Activated T-helper 17 cell treated with anti-CD3 and anti-CD28 coated beads, Interleukin-2, amount 50 U/mL, for 72 hours (primary cell): ENCODE data around the gene AEN. TPM values are rescaled to one million over a fixed set of nuclear protein-coding genes. Genes with fewer than 3 reads are reported as not detected.

ENCODE experiments used
- ATAC-seq: fragments of 150-1000 bp; cut with Tn5 transposase; replicated peaks from 2 replicates; pipeline ENCODE4 v1.10.0; 2021; ENCODE audit warnings: mild to moderate bottlenecking, moderate library complexity
- H3K27ac Mint-ChIP-seq: one replicate; pipeline ENCODE4 v1.8.0; 2022; ENCODE audit warnings: mixed read lengths
- H3K27me3 Mint-ChIP-seq: one replicate; pipeline ENCODE4 v1.8.0; 2022; ENCODE audit warnings: mixed read lengths
- H3K36me3 Mint-ChIP-seq: one replicate; pipeline ENCODE4 v1.8.0; 2022; ENCODE audit warnings: low read depth, mild to moderate bottlenecking, mixed read lengths
- H3K4me1 Mint-ChIP-seq: one replicate; pipeline ENCODE4 v1.8.0; 2022; ENCODE audit warnings: mixed read lengths
- H3K4me3 Mint-ChIP-seq: one replicate; pipeline ENCODE4 v1.8.0; 2022; ENCODE audit warnings: mild to moderate bottlenecking, mixed read lengths
- H3K9me3 Mint-ChIP-seq: one replicate; pipeline ENCODE4 v1.8.0; 2022; ENCODE audit warnings: mixed read lengths
- total RNA-seq, 2 donors: library from RNA; stranded (reverse); gene quantifications; one replicate each; pipeline ENCODE4 v1.2.3, GENCODE V29; 2022

Gene AEN
- total RNA-seq, 2 donors from 2014 or later = 43.6 to 53.8 TPM

DNA sequence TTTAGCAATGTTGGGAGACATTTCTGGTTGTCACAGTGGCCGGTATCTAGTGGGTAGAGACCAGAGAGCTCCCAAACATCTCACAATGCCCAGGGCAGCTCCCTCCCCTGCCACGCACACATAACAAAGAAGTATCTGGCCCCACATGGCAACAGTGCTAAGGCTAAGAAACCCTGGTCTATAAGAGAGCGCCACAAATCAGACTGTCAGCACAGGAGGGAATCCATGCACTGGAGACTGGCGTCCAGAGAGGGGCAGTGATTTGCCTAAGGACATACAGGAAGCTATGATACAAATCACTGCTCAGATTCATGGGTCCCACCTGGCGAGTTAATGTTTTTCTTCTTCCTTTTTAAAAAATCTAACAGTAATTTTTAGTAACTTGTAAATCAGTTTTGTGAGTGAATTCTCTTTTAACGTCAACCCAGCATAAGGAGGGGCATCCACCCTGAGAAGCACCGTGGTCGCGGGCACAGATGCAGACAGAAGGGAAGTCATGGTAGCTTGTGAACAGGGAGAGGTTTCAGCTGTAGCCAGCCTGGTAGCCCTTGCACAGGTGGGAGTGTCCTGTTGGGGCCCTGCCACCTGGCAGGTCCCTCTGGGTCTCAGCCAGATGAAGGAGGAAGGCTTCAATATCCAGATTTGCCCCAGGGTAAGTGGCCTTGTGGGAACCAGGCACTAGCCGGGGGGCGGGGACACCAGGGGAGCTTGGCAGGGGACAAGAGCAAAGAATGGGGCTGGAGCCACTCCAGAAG lies 26.4 kb downstream of the AEN start:
- Mint-ChIP-seq H3K27ac (peak overlapping the region; percentile 92), H3K4me1 (peaks cover 49% of the 10 kb centered on the region), H3K27me3 (no peaks in the 10 kb centered on the region), H3K36me3 (peaks cover 46% of the 10 kb centered on the region), H3K9me3 (no peaks in the 10 kb centered on the region), H3K4me3 (peak overlapping the region; percentile 80)
- ATAC-seq = no peak

- peak; percentile 62 for ATAC-seq
- Mint-ChIP-seq H3K27ac (peak overlapping the region; percentile 92), H3K36me3 (peaks cover 49% of the 10 kb centered on the region), H3K9me3 (no peaks in the 10 kb centered on the region), H3K4me3 (peak overlapping the region; percentile 80), H3K4me1 (peaks cover 56% of the 10 kb centered on the region), H3K27me3 (no peaks in the 10 kb centered on the region)
Measured at GRCh38 chr15:88648357-88649214, 27.4 kb downstream of the AEN start.

GRCh38 chr15:88649286-88649733 lies 28.2 kb downstream of the AEN start:
- Mint-ChIP-seq H3K27ac (peak overlapping the region; percentile 92), H3K36me3 (peaks cover 42% of the 10 kb centered on the region), H3K4me3 (peak overlapping the region; percentile 80), H3K9me3 (no peaks in the 10 kb centered on the region), H3K27me3 (no peaks in the 10 kb centered on the region), H3K4me1 (peaks cover 56% of the 10 kb centered on the region)
- ATAC-seq = peak; percentile 94

DNA sequence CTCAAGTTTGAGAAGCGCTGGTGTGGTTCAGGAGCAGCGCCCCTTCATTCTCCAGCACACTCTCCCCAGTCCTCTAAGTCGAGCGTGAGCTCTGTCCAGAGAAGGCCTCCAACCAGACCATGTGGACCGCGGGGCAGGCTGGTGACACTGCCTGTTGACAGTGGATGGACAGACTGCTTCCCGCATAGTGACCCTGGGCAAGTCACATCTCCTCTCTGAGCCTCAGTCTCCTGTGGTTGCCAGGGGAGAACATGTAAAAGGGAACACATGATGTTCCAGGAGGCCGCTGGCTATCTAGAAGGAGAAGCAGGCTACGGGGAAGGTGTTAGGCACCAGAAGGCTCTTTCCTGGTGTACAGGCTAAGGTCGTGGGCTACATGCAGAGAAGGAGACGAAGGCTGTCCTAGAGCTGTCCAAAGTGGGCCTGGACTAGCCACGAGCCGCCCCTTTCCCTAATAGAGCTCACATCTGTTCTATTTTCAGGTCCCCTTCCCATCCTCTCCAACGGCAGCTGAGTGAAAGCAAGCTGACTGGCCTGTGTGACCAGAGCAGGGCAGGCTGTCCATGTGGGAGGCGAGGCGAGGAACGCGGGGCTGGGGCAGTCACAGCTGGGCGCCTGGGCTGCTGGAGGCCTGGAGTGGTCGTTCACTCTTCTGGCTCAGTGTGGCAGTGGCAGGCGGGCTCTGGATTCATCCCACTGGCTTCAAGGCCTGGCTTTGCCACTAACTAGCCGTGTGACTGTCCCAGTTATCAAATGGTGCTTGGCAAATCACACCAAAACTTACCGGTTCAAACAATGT lies 28.8 kb downstream of the AEN start:
- H3K27ac Mint-ChIP-seq = peak overlapping the region; percentile 92
- no peak for ATAC-seq
- H3K4me1 Mint-ChIP-seq = peaks cover 59% of the 10 kb centered on the region
- H3K4me3 Mint-ChIP-seq = peak overlapping the region; percentile 80
- no peaks in the 10 kb centered on the region for H3K9me3 Mint-ChIP-seq
- H3K36me3 Mint-ChIP-seq = peaks cover 47% of the 10 kb centered on the region
- no peaks in the 10 kb centered on the region for H3K27me3 Mint-ChIP-seq

- Mint-ChIP-seq H3K4me3 (peak overlapping the region; percentile 80), H3K27me3 (no peaks in the 10 kb centered on the region), H3K27ac (no peak overlapping the region), H3K9me3 (no peaks in the 10 kb centered on the region), H3K36me3 (peaks cover 44% of the 10 kb centered on the region), H3K4me1 (peaks cover 54% of the 10 kb centered on the region)
- ATAC-seq = no peak
Measured at GRCh38 chr15:88650556-88650955, 29.4 kb downstream of the AEN start.

DNA sequence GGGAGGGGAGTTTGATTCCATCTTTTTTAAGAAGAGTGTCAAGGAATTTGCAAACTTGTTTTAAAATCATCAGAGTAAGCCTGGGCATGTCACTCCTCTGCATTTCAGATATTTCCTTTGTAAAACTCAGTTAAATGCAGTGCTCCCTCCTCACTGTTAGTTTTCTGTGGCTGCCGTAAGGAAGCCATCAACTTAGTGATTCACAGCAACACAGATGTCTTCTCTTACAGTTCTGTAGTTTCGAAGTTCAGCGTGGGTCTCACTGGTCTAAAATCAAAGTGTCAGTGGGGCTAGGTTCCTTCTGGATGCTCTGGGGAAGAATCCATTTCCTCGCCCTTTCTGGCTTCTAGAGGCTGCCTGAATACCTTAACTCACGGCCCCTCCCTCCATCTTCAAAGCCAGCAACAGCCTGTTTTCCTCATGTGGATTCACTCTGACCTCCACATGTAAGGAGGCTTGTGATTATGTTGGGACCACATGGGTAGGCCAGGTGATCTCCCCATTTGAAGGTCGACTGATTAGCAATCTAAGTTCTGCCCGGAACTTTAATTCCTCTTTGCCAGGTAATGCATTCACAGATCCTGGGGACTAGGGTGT lies 30.1 kb downstream of the AEN start:
- H3K36me3 Mint-ChIP-seq = peaks cover 37% of the 10 kb centered on the region
- peaks cover 47% of the 10 kb centered on the region for H3K4me1 Mint-ChIP-seq
- ATAC-seq = no peak
- peak overlapping the region; percentile 30 for H3K27ac Mint-ChIP-seq
- no peak overlapping the region for H3K4me3 Mint-ChIP-seq
- no peaks in the 10 kb centered on the region for H3K27me3 Mint-ChIP-seq
- H3K9me3 Mint-ChIP-seq = no peaks in the 10 kb centered on the region

GRCh38 chr15:88651971-88652370 lies 30.8 kb downstream of the AEN start:
- Mint-ChIP-seq H3K9me3 (no peaks in the 10 kb centered on the region), H3K27ac (peak overlapping the region; percentile 30), H3K4me3 (no peak overlapping the region), H3K4me1 (peaks cover 44% of the 10 kb centered on the region), H3K36me3 (peaks cover 35% of the 10 kb centered on the region), H3K27me3 (no peaks in the 10 kb centered on the region)
- ATAC-seq = no peak

- Mint-ChIP-seq H3K27me3 (no peaks in the 10 kb centered on the region), H3K4me3 (no peak overlapping the region), H3K27ac (peak overlapping the region; percentile 77), H3K4me1 (peaks cover 37% of the 10 kb centered on the region), H3K9me3 (no peaks in the 10 kb centered on the region), H3K36me3 (peaks cover 29% of the 10 kb centered on the region)
- no peak for ATAC-seq
Measured at GRCh38 chr15:88652456-88653199, 31.5 kb downstream of the AEN start.

- peak overlapping the region; percentile 77 for H3K27ac Mint-ChIP-seq
- H3K27me3 Mint-ChIP-seq = no peaks in the 10 kb centered on the region
Measured at GRCh38 chr15:88653200-88654064, 32.3 kb downstream of the AEN start.

GRCh38 chr15:88654430-88655102 lies 33.4 kb downstream of the AEN start:
- Mint-ChIP-seq H3K4me3 (no peak overlapping the region), H3K36me3 (peaks cover 18% of the 10 kb centered on the region), H3K27me3 (no peaks in the 10 kb centered on the region), H3K4me1 (peaks cover 20% of the 10 kb centered on the region), H3K9me3 (no peaks in the 10 kb centered on the region), H3K27ac (peak overlapping the region; percentile 70)
- no peak for ATAC-seq

More at GRCh38 chr15:88653200-88654064, 32.3 kb downstream of the AEN start:
- Mint-ChIP-seq H3K36me3 (peaks cover 26% of the 10 kb centered on the region), H3K9me3 (no peaks in the 10 kb centered on the region), H3K4me3 (no peak overlapping the region), H3K4me1 (peaks cover 29% of the 10 kb centered on the region)
- no peak for ATAC-seq

DNA sequence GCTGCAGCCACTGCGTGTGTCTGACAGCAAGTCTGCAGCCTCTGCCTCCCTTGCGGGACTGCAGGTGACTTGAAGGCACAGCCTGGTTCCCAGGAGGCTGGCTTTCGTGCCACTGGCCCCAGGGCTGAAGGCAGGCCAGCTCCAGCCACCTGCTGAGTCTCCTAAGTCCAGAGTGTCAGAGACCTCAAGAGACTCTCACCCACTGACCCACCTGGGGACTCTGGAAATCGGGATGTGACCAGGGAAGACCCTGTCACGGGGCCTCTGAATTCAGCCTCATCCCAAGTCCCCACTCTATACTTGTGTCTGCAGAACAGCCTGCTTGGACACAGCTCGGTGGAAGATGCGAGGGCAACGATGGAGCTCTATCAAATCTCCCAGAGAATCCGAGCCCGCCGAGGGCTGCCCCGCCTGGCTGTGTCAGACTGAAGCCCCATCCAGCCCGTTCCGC lies 34.0 kb downstream of the AEN start:
- Mint-ChIP-seq H3K4me3 (no peak overlapping the region), H3K4me1 (peaks cover 17% of the 10 kb centered on the region), H3K27ac (peak overlapping the region; percentile 70), H3K9me3 (no peaks in the 10 kb centered on the region), H3K36me3 (peaks cover 15% of the 10 kb centered on the region), H3K27me3 (no peaks in the 10 kb centered on the region)
- no peak for ATAC-seq

GRCh38 chr15:88655800-88656488 lies 34.8 kb downstream of the AEN start:
- no peaks in the 10 kb centered on the region for H3K9me3 Mint-ChIP-seq
- peak overlapping the region; percentile 70 for H3K27ac Mint-ChIP-seq
- peaks cover 15% of the 10 kb centered on the region for H3K36me3 Mint-ChIP-seq

More at GRCh38 chr15:88655800-88656488, 34.8 kb downstream of the AEN start:
- no peak overlapping the region for H3K4me3 Mint-ChIP-seq
- peaks cover 17% of the 10 kb centered on the region for H3K4me1 Mint-ChIP-seq
- no peaks in the 10 kb centered on the region for H3K27me3 Mint-ChIP-seq
- ATAC-seq = no peak
